ENCODE results near the gene RNF207.

RNF207 gene, protein sequence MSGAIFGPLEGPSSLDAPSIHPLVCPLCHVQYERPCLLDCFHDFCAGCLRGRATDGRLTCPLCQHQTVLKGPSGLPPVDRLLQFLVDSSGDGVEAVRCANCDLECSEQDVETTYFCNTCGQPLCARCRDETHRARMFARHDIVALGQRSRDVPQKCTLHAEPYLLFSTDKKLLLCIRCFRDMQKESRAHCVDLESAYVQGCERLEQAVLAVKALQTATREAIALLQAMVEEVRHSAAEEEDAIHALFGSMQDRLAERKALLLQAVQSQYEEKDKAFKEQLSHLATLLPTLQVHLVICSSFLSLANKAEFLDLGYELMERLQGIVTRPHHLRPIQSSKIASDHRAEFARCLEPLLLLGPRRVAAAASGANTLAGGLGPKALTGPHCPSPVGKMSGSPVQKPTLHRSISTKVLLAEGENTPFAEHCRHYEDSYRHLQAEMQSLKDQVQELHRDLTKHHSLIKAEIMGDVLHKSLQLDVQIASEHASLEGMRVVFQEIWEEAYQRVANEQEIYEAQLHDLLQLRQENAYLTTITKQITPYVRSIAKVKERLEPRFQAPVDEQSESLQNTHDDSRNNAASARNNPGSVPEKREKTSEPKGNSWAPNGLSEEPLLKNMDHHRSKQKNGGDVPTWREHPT

DNA sequence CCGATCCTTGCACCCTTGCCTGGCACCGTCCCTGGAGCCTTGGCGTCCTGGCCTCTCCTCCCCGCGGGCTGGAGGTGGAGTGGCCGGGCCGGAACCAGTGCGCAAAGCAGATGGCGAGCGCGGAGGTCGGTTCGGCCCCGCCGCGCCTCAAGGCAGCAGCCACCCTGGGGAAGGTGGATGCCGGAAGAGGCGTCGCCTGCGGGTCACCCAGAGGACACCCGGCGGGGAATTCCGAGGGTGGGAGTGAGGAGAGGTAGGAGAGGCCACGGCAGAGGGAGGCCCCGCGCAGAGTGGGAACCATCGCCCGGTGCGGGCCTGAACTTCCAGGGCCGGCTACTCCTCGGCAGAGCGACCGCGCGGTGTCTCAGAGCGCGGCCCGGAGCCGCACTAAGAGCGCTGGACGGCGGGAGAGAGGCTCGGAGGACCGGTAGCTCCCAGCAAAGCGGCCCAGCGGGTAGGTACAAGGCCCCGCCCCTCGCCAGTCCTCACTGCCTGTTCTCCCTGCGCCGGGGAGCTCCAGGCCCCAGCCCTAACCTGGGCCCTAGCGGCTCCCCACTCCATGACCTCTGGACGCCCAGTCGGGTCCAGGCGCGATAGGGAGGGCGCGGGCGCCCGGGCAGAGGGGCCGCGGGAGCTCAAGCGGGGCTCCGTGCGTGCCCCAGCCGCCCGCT is at the start of gene RNF207:
TSS of gene RNF207 (plus strand) at position 271 of the 671 bp plus-strand sequence. CDS start 417 bp downstream, outside the sequence.
- intact Hi-C loops (cut with DNase I): no loop called here
- DNase-seq: peak in 18 of 42 donors; percentile 23 to 54 (median 33)

- no peak for DNase-seq
- intact Hi-C loops (cut with DNase I): no loop called here
These were observed 48.8 kb upstream of the RNF207 start for GRCh38 chr1:6157132-6157527.

- DNase-seq: peak; percentile 47 to 94 (median 79)
- intact Hi-C loops (cut with DNase I): no loop called here
These were observed 48.3 kb upstream of the RNF207 start for GRCh38 chr1:6157528-6158174.

GRCh38 chr1:6158181-6158580 is 47.7 kb upstream of the RNF207 start:
- no peak for DNase-seq
- intact Hi-C loops (cut with DNase I): no loop called here

DNA sequence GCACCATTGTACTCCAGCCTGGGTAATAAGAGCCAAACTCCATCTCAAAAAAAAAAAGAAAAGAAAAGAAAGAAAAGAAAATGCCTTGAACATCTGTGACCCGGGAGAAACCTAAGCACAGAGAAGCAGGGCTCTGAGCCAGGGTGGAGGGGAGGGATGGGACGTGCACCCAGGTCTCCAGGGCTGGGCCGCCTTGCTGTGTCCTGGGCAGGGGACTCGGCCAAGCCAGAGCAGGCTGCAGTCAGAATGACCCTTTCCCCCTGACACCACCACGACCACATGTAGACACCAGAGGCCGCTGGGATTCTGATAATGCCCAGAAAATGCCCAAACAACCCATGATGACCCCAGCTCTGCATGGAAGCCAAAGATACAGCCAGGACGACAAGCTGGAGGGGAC is 43.6 kb upstream of the RNF207 start:
- no peak for DNase-seq
- intact Hi-C loops (cut with DNase I): no loop called here

GRCh38 chr1:6162773-6163172 is 43.1 kb upstream of the RNF207 start:
- no peak for DNase-seq
- intact Hi-C loops (cut with DNase I): no loop called here

DNA sequence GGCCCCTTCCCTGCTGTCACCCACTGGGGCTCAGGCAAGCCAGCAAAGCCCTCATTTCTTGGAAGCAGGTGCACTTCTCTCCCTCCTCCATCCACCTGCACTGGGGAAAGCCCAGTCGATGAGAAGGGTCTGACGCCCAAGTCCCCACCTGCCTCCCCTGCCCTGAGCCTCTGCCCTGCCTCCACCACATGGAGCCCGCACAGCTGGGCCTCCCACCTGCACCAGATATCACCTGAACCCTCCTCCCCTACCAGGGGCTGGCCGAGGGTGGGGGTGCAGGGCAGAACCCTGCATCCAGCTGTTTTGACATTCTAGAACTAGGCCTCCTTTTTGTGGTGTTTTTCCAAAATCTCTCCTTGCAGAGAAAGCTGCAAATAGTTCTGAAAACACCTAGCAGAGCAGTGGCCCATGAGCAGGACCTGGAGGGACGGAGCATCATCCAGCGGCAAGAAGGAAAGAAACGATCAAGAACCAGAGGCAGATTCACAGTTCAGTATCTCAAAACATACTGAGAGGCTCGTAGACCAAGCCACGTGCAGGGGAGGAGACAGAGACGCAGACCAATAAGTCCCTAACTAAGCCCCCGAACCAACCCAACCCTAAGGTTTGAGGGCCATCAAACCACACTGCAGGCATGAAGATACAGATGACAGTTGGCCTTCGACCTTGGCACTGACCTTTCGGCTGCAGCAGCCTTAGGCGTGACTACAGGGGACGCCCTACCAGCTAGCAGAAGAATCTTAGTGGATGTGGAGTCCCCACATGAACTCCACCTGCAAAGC is 42.5 kb upstream of the RNF207 start:
- intact Hi-C loops (cut with DNase I): no loop called here
- DNase-seq: no peak

- DNase-seq: peak in 27 of 42 donors; percentile 22 to 83 (median 50)
- intact Hi-C loops (cut with DNase I): no loop called here
These were observed 41.8 kb upstream of the RNF207 start for GRCh38 chr1:6163973-6164617.

DNA sequence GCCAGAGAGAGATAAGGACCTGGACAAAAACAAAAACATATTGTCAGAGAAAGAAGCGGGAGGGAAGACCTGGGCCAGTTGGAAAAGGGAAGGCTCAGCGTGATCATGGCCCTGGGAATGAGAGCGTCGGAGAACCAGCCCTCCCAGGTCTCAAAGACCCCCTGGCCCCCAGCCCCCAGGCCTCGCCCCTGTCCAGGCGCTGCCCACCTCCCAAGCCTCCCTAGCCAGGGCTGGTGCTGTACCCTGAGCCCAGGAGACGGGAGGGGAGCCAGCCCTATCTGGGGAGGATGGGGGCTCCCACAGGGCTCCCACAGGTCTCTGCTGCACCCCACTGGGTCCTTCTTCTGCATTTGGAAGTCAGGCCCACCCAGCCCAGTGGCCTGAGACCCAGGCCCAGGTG is 40.9 kb upstream of the RNF207 start:
- intact Hi-C loops (cut with DNase I): no loop called here

DNA sequence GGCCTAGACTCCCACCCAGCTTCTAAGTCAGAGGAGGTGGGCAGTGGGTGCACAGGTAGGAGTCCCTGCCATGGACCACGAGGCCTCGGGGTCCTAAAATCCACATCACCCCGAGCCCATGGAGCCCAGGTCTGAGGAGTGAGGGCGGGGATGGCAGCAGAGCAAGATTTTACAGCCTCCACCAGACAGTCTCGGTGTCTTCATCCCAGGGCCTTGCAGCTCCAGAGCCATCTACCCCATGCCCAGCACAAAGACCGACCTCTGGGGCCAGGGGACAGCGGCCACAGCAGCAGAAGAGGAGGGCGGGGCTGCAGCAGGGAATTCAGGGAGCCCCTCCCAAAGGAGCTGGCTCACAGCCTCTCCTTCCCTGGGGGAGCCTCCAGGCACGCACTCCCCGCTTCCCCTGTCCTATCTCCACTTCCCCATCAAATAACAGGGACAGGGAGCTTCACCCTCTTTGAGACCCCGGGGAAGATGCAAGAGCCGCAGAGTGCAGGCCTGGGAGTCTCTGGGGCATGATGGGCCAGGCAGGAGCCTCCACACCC is 40.4 kb upstream of the RNF207 start:
- no peak for DNase-seq
- intact Hi-C loops (cut with DNase I): no loop called here

More for the DNA sequence above, 40.9 kb upstream of the RNF207 start:
- no peak for DNase-seq

- intact Hi-C loops (cut with DNase I): no loop called here
- DNase-seq: no peak
These were observed 39.7 kb upstream of the RNF207 start for GRCh38 chr1:6166221-6166620.

DNA sequence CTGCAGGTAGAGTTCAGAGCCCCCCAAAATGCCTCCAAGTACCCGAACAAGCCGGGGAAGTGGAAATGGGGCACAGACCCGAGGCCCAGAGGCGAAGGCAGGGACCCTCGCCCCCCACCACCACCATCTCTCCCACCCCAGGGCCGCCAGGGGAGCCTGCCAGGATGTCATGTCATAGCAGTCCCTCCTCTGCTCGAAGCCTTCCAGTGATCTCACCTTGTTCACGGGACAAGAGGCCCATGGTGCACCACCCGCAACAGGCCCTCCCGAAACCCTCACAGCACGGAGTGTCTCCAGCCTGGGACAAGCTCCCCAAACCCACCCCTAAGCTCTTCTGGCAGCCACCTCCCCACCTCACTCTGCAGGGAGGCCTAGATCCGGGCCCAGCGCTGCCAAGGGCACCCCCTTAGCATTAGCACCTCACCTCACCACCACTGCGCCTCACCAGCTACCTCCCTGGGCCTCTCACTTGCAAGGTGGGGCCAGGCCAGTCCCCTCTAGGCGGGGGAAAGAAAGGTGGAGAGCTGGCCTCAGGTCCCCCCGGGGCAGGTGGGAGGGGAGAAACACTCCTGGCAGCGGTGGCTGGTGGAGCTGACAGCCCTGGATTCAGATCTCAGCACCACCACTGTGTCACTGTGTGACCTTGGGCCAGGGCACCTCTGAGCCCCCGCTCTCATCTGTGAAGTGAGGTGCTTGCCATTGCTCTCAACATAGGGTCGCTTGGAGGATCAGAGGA is 39.1 kb upstream of the RNF207 start:
- no peak for DNase-seq
- intact Hi-C loops (cut with DNase I): no loop called here

DNA sequence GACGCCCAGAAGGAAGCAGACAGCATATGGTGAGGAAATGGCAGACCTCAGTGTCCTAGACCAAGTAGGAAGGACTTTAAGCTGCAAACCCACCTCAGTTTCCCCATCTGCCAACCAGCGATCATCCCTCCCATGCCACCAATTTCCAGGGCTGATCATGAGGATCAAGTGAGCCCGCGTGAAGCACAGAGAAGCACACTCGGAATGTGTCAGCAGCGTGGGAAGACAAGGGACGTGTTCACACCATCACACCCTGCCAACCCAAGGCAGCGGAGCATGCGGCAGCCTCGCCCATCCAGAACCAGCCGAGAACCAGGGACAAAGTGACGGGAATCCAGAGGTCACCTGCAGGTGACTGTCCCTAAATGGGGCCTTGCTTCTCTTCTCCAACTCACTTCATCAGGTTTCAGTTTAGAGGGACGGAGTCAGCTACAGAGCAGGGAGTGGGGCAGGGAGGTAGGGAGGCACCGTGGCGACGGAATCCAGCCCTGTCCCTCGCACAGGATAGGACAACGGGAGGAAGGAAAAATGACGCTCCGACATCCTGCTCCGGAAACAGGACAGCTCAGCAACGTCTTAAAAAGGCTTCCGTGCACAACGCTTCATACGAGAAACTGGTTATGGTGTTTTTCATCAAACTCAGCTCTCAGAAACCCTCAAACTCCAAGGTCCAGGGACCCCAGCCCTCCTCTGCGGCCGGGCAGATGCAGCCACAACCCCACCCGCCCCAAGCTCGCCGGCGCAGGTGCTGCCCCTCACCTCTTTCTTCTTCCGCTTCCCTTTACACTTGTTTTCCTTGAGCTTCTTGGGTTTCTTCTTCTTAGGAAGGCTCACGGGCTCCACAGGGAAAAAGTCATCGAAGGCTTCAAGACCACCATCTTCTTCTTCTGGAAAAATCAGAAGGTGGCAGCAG is 38.3 kb upstream of the RNF207 start:
- no peak for DNase-seq
- intact Hi-C loops (cut with DNase I): no loop called here

GRCh38 chr1:6168947-6169586 is 36.9 kb upstream of the RNF207 start:
- intact Hi-C loops (cut with DNase I): no loop called here

DNA sequence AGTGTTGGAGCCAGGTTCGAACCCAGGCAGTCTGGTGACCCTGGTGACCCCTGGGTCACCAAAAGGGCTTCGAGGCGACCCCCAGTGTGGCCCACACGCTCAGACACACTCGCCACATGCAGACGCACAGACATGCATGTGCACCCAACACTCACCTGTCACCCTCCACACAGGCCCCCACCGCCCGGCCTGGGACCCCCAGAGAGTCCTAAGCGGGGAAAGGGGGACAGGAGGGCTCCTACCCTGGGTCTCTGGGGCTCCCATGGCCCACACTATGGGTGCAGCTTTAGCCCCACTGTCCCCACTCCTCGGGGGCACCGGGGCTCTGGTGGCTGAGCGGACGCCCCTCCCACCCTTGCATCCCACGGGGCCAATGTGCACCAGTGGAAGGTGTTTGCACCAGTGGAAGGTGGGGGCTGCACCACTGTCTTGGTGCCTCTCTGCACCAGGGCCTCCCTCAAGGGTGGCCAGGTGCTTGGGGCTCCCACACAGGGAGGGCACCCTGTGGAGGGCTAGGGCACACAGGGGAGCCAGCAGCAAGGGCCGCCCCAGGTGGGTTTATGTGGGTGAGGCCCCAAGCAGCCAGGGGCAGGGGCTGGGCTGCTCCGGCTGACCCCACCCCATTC is 35.7 kb upstream of the RNF207 start:
- DNase-seq: no peak
- intact Hi-C loops (cut with DNase I): no loop called here

More at GRCh38 chr1:6168947-6169586, 36.9 kb upstream of the RNF207 start:
- no peak for DNase-seq

All from head of caudate nucleus (tissue), 42 donors.